ENCODE data around the gene APC2.
"Not testable (repeated sequence)": the region's sequence is repeated elsewhere in the genome, so short reads cannot be mapped to it uniquely, and the experiment has no call there.

Gene APC2

DNA sequence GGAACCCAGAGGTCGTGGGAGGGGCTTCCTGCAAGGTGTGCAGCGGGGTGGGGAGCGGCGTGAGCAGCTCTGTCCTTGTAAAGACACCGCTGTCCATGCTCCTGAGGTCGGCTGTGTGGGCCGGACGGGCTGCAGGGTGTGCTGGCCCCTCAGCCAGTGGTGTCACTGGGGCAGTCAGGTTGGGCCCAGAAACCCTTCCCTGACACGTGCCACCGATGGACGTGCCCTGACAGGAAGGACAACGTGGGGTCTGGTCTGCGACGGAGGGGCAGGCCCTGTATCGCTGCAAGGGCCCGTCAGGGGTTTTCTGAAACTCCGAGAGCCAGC is 15.9 kb upstream of the APC2 start:
- H3K27me3 ChIP-seq (ENCODE audit: control insufficient read depth, insufficient read depth, low read length) = no peaks in the 10 kb centered on the region
- H3K4me3 ChIP-seq (ENCODE audit: low read depth, low read length) = no peak overlapping the region
- H3K4me1 ChIP-seq (ENCODE audit: control insufficient read depth, insufficient read depth, low read length) = no peaks in the 10 kb centered on the region
- no peak overlapping the region for H3K9ac ChIP-seq (ENCODE audit: low read length)
- no peaks in the 10 kb centered on the region for H3K9me3 ChIP-seq (ENCODE audit: control insufficient read depth, insufficient read depth, low read depth, low read length)
- peak overlapping the region; percentile 41; the same call in 1 of the 2 replicates for H3K27ac ChIP-seq (ENCODE audit: low read depth, low read length)
- H3K36me3 ChIP-seq (ENCODE audit: control insufficient read depth, insufficient read depth, low read length) = peaks cover 54% of the 10 kb centered on the region

DNA sequence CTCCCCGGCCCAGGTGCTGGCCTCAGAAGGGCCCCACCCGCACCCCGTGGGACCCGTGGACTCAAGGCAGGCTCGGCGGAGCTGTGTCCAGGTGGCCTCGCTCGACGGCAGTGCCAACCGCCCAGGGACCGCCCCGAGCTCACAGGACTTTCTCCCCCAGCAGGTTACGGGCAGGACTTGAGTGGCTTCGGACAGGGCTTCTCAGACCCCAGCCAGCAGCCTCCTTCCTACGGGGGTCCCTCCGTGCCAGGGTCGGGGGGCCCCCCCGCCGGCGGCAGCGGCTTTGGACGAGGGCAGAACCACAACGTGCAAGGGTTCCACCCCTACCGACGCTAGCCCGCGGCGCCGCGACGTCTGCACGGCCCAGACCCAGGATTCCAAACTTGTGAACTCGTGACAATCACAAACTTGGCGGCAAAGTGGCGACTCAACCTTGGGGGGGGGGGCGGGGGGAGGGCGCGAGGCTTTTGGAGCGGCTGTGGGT is 15.3 kb upstream of the APC2 start:
- no peak overlapping the region for H3K4me3 ChIP-seq (ENCODE audit: low read depth, low read length)
- H3K27me3 ChIP-seq (ENCODE audit: control insufficient read depth, insufficient read depth, low read length) = no peaks in the 10 kb centered on the region
- no peak overlapping the region for H3K9ac ChIP-seq (ENCODE audit: low read length)
- H3K4me1 ChIP-seq (ENCODE audit: control insufficient read depth, insufficient read depth, low read length) = peaks cover 4% of the 10 kb centered on the region
- H3K27ac ChIP-seq (ENCODE audit: low read depth, low read length) = peak overlapping the region; percentile 41; the same call in 1 of the 2 replicates
- peaks cover 51% of the 10 kb centered on the region for H3K36me3 ChIP-seq (ENCODE audit: control insufficient read depth, insufficient read depth, low read length)
- H3K9me3 ChIP-seq (ENCODE audit: control insufficient read depth, insufficient read depth, low read depth, low read length) = no peaks in the 10 kb centered on the region

DNA sequence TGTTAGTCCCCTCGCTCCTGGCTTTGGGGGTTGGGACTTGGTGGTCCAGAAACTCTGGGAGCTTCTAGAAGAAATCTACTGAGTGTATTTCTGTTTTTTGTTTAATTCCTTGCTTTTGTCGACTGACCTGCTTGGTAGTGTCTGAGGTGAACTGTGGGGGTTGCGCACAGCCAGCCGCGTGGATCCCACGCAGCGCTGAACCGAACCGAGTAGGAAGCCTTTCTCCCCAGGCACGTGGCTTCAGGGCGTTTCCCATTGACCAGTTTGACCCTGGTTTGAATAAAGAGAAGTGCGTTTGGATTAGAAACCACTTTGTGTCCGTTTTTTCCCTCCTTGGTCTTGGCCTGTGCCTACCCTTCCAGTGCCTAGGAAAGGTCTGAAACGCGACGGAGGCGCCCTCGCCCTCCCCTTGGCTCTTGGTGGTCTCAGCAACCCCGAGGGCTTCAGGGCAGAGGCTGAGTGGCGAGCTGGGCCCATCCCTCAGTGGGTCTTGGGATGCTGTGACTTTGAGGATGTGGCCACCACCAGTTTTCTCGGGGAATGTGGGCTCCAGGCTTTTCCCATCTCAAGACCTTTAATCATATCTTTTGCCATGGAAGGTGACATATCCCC is 14.4 kb upstream of the APC2 start:
- Histone ChIP-seq H3K4me1 (ENCODE audit: control insufficient read depth, insufficient read depth, low read length) (peaks cover 5% of the 10 kb centered on the region), H3K9me3 (ENCODE audit: control insufficient read depth, insufficient read depth, low read depth, low read length) (no peaks in the 10 kb centered on the region), H3K4me3 (ENCODE audit: low read depth, low read length) (no peak overlapping the region), H3K36me3 (ENCODE audit: control insufficient read depth, insufficient read depth, low read length) (peaks cover 52% of the 10 kb centered on the region), H3K9ac (ENCODE audit: low read length) (no peak overlapping the region), H3K27ac (ENCODE audit: low read depth, low read length) (0 out of 2 replicates have a peak overlapping the region, but pooled peaks have one; percentile 23), H3K27me3 (ENCODE audit: control insufficient read depth, insufficient read depth, low read length) (no peaks in the 10 kb centered on the region)

DNA sequence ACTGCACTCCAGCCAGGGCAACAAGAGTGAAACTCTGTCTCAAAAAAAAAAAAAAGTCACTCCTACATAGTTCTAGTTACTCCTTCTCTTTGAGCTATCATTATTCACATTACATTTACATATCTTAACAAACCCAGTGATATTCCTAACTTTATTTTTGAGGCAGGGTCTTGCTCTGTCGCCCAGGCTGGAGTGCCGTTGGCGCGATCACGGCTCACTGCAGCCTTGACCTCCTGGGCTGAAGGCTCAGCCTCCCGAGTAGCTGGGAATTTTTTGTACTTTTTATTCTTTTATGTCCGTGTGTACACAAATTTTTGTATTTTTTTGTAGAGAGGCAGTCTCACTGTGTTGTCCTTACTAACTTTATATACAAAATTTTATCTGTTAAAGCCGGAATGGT is 12.3 kb upstream of the APC2 start:
- no peak overlapping the region for H3K27ac ChIP-seq (ENCODE audit: low read depth, low read length)

DNA sequence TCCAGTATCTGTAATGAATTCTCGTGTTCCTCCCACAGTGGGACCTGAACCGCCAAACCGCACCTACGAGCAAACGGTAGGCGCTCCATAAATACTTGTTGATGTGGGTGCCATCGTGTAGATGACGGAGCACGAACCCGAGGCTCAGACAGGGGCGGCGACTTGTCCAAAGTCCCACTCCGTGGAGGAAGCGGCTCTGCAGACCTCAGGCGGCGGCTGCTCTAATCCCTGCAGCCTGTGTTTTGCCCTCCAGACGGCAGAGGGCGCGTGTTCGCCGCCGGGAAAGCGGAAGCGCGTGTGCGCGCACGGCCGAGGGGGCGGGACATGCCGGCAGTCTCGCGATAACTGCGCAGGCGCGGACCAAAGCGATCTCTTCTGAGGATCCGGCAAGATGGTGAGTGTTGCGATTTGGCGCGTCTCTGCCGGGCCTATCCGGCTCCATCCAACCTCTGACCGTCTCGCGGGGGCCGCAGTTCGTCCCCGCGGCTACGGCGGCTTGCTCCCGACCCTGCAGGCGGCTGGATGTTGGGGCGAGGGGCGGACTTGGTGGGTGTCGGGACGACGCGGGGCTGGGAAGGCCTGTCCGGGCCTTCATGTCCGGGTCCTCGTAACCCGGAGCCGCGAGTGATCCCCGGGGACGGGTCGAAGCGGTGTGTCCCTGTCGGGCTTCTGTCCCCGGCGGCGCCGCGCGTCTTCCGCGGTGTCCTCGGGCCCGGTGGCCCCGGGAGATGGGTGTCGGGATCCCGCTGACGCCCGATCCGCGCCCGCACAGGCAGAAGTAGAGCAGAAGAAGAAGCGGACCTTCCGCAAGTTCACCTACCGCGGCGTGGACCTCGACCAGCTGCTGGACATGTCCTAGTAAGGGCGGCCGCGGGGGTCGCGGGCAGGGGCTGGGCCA is 11.6 kb upstream of the APC2 start, which contains the start of gene RPS15:
RPS15 (plus strand) TSS at position 362 of the 898 bp plus-strand sequence; CDS start at position 392, 30 bp downstream.
- Histone ChIP-seq H3K9ac (ENCODE audit: low read length) (peak within 1 kb of the TSS; percentile 97), H3K36me3 (ENCODE audit: control insufficient read depth, insufficient read depth, low read length) (peaks cover 54% of the 10 kb centered on the region), H3K4me3 (ENCODE audit: low read depth, low read length) (peak within 1 kb of the TSS; percentile 95), H3K27ac (ENCODE audit: low read depth, low read length) (peak within 1 kb of the TSS; percentile 98), H3K27me3 (ENCODE audit: control insufficient read depth, insufficient read depth, low read length) (no peaks in the 10 kb centered on the region), H3K9me3 (ENCODE audit: control insufficient read depth, insufficient read depth, low read depth, low read length) (no peaks in the 10 kb centered on the region), H3K4me1 (ENCODE audit: control insufficient read depth, insufficient read depth, low read length) (peaks cover 5% of the 10 kb centered on the region)

More for the DNA sequence above, 12.3 kb upstream of the APC2 start:
- H3K27me3 ChIP-seq (ENCODE audit: control insufficient read depth, insufficient read depth, low read length) = no peaks in the 10 kb centered on the region
- H3K9me3 ChIP-seq (ENCODE audit: control insufficient read depth, insufficient read depth, low read depth, low read length) = no peaks in the 10 kb centered on the region
- peaks cover 5% of the 10 kb centered on the region for H3K4me1 ChIP-seq (ENCODE audit: control insufficient read depth, insufficient read depth, low read length)
- H3K4me3 ChIP-seq (ENCODE audit: low read depth, low read length) = peak overlapping the region; percentile 95
- H3K36me3 ChIP-seq (ENCODE audit: control insufficient read depth, insufficient read depth, low read length) = peaks cover 58% of the 10 kb centered on the region
- H3K9ac ChIP-seq (ENCODE audit: low read length) = no peak overlapping the region

GRCh38 chr19:1438933-1439354 is 11.0 kb upstream of the APC2 start:
- peak overlapping the region; percentile 95 for H3K4me3 ChIP-seq (ENCODE audit: low read depth, low read length)
- peaks cover 48% of the 10 kb centered on the region for H3K36me3 ChIP-seq (ENCODE audit: control insufficient read depth, insufficient read depth, low read length)
- no peaks in the 10 kb centered on the region for H3K9me3 ChIP-seq (ENCODE audit: control insufficient read depth, insufficient read depth, low read depth, low read length)
- H3K27me3 ChIP-seq (ENCODE audit: control insufficient read depth, insufficient read depth, low read length) = no peaks in the 10 kb centered on the region
- H3K4me1 ChIP-seq (ENCODE audit: control insufficient read depth, insufficient read depth, low read length) = peaks cover 6% of the 10 kb centered on the region
- peak overlapping the region; percentile 97 for H3K9ac ChIP-seq (ENCODE audit: low read length)
- peak overlapping the region; percentile 98; the same call in 1 of the 2 replicates for H3K27ac ChIP-seq (ENCODE audit: low read depth, low read length)

- not testable (repeated sequence) for H3K27me3 ChIP-seq (ENCODE audit: control insufficient read depth, insufficient read depth, low read length); H3K27ac ChIP-seq (ENCODE audit: low read depth, low read length); H3K9me3 ChIP-seq (ENCODE audit: control insufficient read depth, insufficient read depth, low read depth, low read length)
- Histone ChIP-seq H3K4me1 (ENCODE audit: control insufficient read depth, insufficient read depth, low read length) (peaks cover 12% of the 10 kb centered on the region), H3K9ac (ENCODE audit: low read length) (peak overlapping the region; percentile 97), H3K36me3 (ENCODE audit: control insufficient read depth, insufficient read depth, low read length) (peaks cover 40% of the 10 kb centered on the region), H3K4me3 (ENCODE audit: low read depth, low read length) (peak overlapping the region; percentile 95)
Observed at GRCh38 chr19:1439525-1440417, 10.2 kb upstream of the APC2 start.

GRCh38 chr19:1440418-1440801 is 9.5 kb upstream of the APC2 start:
- 0 out of 2 replicates have a peak overlapping the region, but pooled peaks have one; percentile 95 for H3K4me3 ChIP-seq (ENCODE audit: low read depth, low read length)
- H3K27me3 ChIP-seq (ENCODE audit: control insufficient read depth, insufficient read depth, low read length) = peaks cover 2% of the 10 kb centered on the region
- H3K9ac ChIP-seq (ENCODE audit: low read length) = peak overlapping the region; percentile 34
- H3K27ac ChIP-seq (ENCODE audit: low read depth, low read length) = no peak overlapping the region
- peaks cover 14% of the 10 kb centered on the region for H3K4me1 ChIP-seq (ENCODE audit: control insufficient read depth, insufficient read depth, low read length)
- H3K9me3 ChIP-seq (ENCODE audit: control insufficient read depth, insufficient read depth, low read depth, low read length) = no peaks in the 10 kb centered on the region
- peaks cover 38% of the 10 kb centered on the region for H3K36me3 ChIP-seq (ENCODE audit: control insufficient read depth, insufficient read depth, low read length)

- peak overlapping the region; percentile 34 for H3K9ac ChIP-seq (ENCODE audit: low read length)
- H3K27ac ChIP-seq (ENCODE audit: low read depth, low read length) = no peak overlapping the region
Observed at GRCh38 chr19:1441022-1441426, 8.9 kb upstream of the APC2 start.

DNA sequence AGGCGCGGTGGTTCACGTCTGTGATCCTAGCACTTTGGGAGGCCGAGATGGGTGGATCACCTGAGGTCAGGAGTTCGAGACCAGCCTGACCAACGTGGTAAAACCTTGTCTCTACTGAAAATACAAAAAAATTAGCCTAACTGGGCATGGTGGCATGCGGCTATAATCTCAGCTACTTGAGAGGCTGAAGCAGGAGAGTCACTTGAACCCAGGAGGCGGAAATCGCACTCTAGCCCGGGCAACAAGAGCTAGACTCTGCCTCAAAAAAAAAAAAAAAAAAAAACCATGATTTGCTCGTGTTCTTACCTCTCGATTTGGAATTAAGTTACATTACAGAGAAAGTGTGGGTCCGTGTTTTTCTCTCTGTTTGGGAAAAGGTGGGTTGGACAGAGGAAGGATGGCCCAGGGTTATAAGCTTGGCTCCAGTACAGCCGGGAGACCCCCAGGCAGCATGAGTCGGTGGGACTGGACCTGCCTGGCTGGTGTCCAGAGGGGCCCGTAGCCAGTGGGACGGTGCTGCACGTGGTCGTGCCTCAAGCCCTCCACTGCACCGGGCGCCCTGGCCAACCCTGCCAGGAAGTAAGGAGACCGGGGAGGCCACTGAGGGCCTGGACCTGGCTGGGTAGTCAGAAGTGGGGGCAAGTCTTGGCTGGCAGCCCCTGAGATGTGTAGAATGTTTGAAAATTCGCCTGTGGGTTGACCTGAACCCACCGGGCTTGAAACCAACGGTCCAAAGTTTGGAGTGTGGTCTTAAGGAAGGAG is 8.1 kb upstream of the APC2 start:
- H3K36me3 ChIP-seq (ENCODE audit: control insufficient read depth, insufficient read depth, low read length) = peaks cover 36% of the 10 kb centered on the region
- no peak overlapping the region for H3K4me3 ChIP-seq (ENCODE audit: low read depth, low read length)
- no peak overlapping the region for H3K9ac ChIP-seq (ENCODE audit: low read length)
- H3K4me1 ChIP-seq (ENCODE audit: control insufficient read depth, insufficient read depth, low read length) = peaks cover 18% of the 10 kb centered on the region
- no peaks in the 10 kb centered on the region for H3K9me3 ChIP-seq (ENCODE audit: control insufficient read depth, insufficient read depth, low read depth, low read length)
- H3K27me3 ChIP-seq (ENCODE audit: control insufficient read depth, insufficient read depth, low read length) = peaks cover 13% of the 10 kb centered on the region
- no peak overlapping the region for H3K27ac ChIP-seq (ENCODE audit: low read depth, low read length)

More at GRCh38 chr19:1441022-1441426, 8.9 kb upstream of the APC2 start:
- H3K27me3 ChIP-seq (ENCODE audit: control insufficient read depth, insufficient read depth, low read length) = peaks cover 5% of the 10 kb centered on the region
- H3K9me3 ChIP-seq (ENCODE audit: control insufficient read depth, insufficient read depth, low read depth, low read length) = no peaks in the 10 kb centered on the region
- H3K4me3 ChIP-seq (ENCODE audit: low read depth, low read length) = no peak overlapping the region
- peaks cover 36% of the 10 kb centered on the region for H3K36me3 ChIP-seq (ENCODE audit: control insufficient read depth, insufficient read depth, low read length)
- H3K4me1 ChIP-seq (ENCODE audit: control insufficient read depth, insufficient read depth, low read length) = peaks cover 15% of the 10 kb centered on the region

Measured in HUES6 (cell line).